Measurements from ENCODE around the gene SGCD.
A peak's percentile ranks its signal among the peaks of the same experiment; 100 is the strongest.

Gene SGCD

GRCh38 chr5:156326718-156327259 lies at the start of gene SGCD:
Gene SGCD (plus strand): TSS chr5:156327164.
- DNase-seq (ENCODE audit: low read depth in 1 of 2, low spot score in 1 of 2) = peak; percentile 30 to 45
- in situ Hi-C loops (cut with HindIII; ENCODE audit: low pct_unique_long_range_greater_than_20kb, low sequenced_read_pairs) = no loop called here
- TF ChIP-seq JUND (IDR thresholded peaks at IDR 0.05; ENCODE audit: low read depth) = no peak

GRCh38 chr5:156277290-156277689 lies 49.7 kb upstream of the SGCD start:
- DNase-seq (ENCODE audit: low read depth in 1 of 2, low spot score in 1 of 2) = no peak
- in situ Hi-C loops (cut with HindIII; ENCODE audit: low pct_unique_long_range_greater_than_20kb, low sequenced_read_pairs) = no loop called here
- no peak for TF ChIP-seq JUND (IDR thresholded peaks at IDR 0.05; ENCODE audit: low read depth)

GRCh38 chr5:156295431-156295830 lies 31.5 kb upstream of the SGCD start:
- in situ Hi-C loops (cut with HindIII; ENCODE audit: low pct_unique_long_range_greater_than_20kb, low sequenced_read_pairs) = no loop called here
- no peak for TF ChIP-seq JUND (IDR thresholded peaks at IDR 0.05; ENCODE audit: low read depth)
- DNase-seq (ENCODE audit: low read depth in 1 of 2, low spot score in 1 of 2) = no peak

- in situ Hi-C loops (cut with HindIII; ENCODE audit: low pct_unique_long_range_greater_than_20kb, low sequenced_read_pairs) = no loop called here
- no peak for TF ChIP-seq JUND (IDR thresholded peaks at IDR 0.05; ENCODE audit: low read depth)
- no peak for DNase-seq (ENCODE audit: low read depth in 1 of 2, low spot score in 1 of 2)
Measured at GRCh38 chr5:156310115-156310514, 16.8 kb upstream of the SGCD start.

- no peak for DNase-seq (ENCODE audit: low read depth in 1 of 2, low spot score in 1 of 2)
- TF ChIP-seq JUND (IDR thresholded peaks at IDR 0.05; ENCODE audit: low read depth) = no peak
- in situ Hi-C loops (cut with HindIII; ENCODE audit: low pct_unique_long_range_greater_than_20kb, low sequenced_read_pairs) = no loop called here
Measured at GRCh38 chr5:156312897-156313694, 13.9 kb upstream of the SGCD start.

- TF ChIP-seq JUND (IDR thresholded peaks at IDR 0.05; ENCODE audit: low read depth) = no peak
- in situ Hi-C loops (cut with HindIII; ENCODE audit: low pct_unique_long_range_greater_than_20kb, low sequenced_read_pairs) = no loop called here
- DNase-seq (ENCODE audit: low read depth in 1 of 2, low spot score in 1 of 2) = no peak
Measured at GRCh38 chr5:156314416-156314815, 12.5 kb upstream of the SGCD start.

- no peak for TF ChIP-seq JUND (IDR thresholded peaks at IDR 0.05; ENCODE audit: low read depth)
- in situ Hi-C loops (cut with HindIII; ENCODE audit: low pct_unique_long_range_greater_than_20kb, low sequenced_read_pairs) = no loop called here
- no peak for DNase-seq (ENCODE audit: low read depth in 1 of 2, low spot score in 1 of 2)
Measured at GRCh38 chr5:156322666-156323065, 4.3 kb upstream of the SGCD start.

- DNase-seq (ENCODE audit: low read depth in 1 of 2, low spot score in 1 of 2) = no peak
- TF ChIP-seq JUND (IDR thresholded peaks at IDR 0.05; ENCODE audit: low read depth) = no peak
- in situ Hi-C loops (cut with HindIII; ENCODE audit: low pct_unique_long_range_greater_than_20kb, low sequenced_read_pairs) = no loop called here
Measured at GRCh38 chr5:156327296-156327695, 332 bp downstream of the SGCD start.

- no peak for DNase-seq (ENCODE audit: low read depth in 1 of 2, low spot score in 1 of 2)
- in situ Hi-C loops (cut with HindIII; ENCODE audit: low pct_unique_long_range_greater_than_20kb, low sequenced_read_pairs) = no loop called here
- TF ChIP-seq JUND (IDR thresholded peaks at IDR 0.05; ENCODE audit: low read depth) = no peak
Measured at GRCh38 chr5:156328161-156328560, 1.2 kb downstream of the SGCD start.

- in situ Hi-C loops (cut with HindIII; ENCODE audit: low pct_unique_long_range_greater_than_20kb, low sequenced_read_pairs) = no loop called here
- no peak for DNase-seq (ENCODE audit: low read depth in 1 of 2, low spot score in 1 of 2)
- TF ChIP-seq JUND (IDR thresholded peaks at IDR 0.05; ENCODE audit: low read depth) = no peak
Measured at GRCh38 chr5:156328766-156329165, 1.8 kb downstream of the SGCD start.

- DNase-seq (ENCODE audit: low read depth in 1 of 2, low spot score in 1 of 2) = no peak
- TF ChIP-seq JUND (IDR thresholded peaks at IDR 0.05; ENCODE audit: low read depth) = no peak
- in situ Hi-C loops (cut with HindIII; ENCODE audit: low pct_unique_long_range_greater_than_20kb, low sequenced_read_pairs) = no loop called here
Measured at GRCh38 chr5:156329171-156329611, 2.2 kb downstream of the SGCD start.

- in situ Hi-C loops (cut with HindIII; ENCODE audit: low pct_unique_long_range_greater_than_20kb, low sequenced_read_pairs) = no loop called here
- TF ChIP-seq JUND (IDR thresholded peaks at IDR 0.05; ENCODE audit: low read depth) = no peak
- no peak for DNase-seq (ENCODE audit: low read depth in 1 of 2, low spot score in 1 of 2)
Measured at GRCh38 chr5:156330141-156330870, 3.3 kb downstream of the SGCD start.

GRCh38 chr5:156331181-156331580 lies 4.2 kb downstream of the SGCD start:
- no peak for TF ChIP-seq JUND (IDR thresholded peaks at IDR 0.05; ENCODE audit: low read depth)
- no peak for DNase-seq (ENCODE audit: low read depth in 1 of 2, low spot score in 1 of 2)
- in situ Hi-C loops (cut with HindIII; ENCODE audit: low pct_unique_long_range_greater_than_20kb, low sequenced_read_pairs) = no loop called here

All from T47D (cell line).